ENCODE measurements around the gene ATP1A4. TPM values are rescaled to one million over a fixed set of nuclear protein-coding genes. Genes with fewer than 3 reads are reported as not detected.

Gene ATP1A4
- total and polyA plus RNA-seq, 2 donors (not counting 1 experiment from before 2014, with no cell fraction given) = not detected

DNA sequence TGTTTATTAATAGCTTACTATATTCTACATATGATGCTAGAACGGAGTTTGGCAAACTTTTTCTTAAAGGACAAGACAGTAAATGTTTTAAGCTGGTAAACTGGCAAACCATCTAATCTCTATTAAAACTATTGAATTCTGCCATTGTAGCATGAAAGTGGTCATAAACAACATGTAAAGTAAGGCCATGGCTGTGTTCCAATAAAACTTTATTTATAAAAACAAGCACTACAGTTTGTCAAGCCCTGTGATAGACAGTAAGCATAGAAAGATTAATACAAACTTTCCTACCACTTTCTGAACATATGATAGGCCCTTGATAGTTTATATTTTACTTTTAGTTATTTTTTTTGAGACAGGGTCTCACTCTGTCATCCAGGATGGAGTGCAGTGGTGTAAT is 76.2 kb downstream of the ATP1A4 start:
- Histone ChIP-seq H4K20me1 (ENCODE audit: control insufficient read depth, extremely low read depth, insufficient read depth, low read length) (no peaks in the 10 kb centered on the region), H3K4me3 (replicated peaks in 1 of 4; ENCODE audit: control extremely low read depth in 1 of 4, insufficient read depth in 1 of 4, low read depth in 3 of 4, low read length in 4 of 4) (no peak overlapping the region), H3K4me1 (ENCODE audit: control insufficient read depth, extremely low read depth, insufficient read depth, low read length) (no peaks in the 10 kb centered on the region), H3K36me3 (ENCODE audit: control insufficient read depth, insufficient read depth, low read length) (peaks cover 18% of the 10 kb centered on the region), H3K9ac (ENCODE audit: insufficient read depth, low read length) (no peak overlapping the region), H3K9me3 (ENCODE audit: control insufficient read depth, insufficient read depth, low read depth, low read length) (no peaks in the 10 kb centered on the region), H2AFZ (ENCODE audit: low read length) (no peak overlapping the region), H3K27me3 (ENCODE audit: control insufficient read depth, insufficient read depth, low read length) (no peaks in the 10 kb centered on the region), H3K79me2 (ENCODE audit: control insufficient read depth, insufficient read depth, low read length) (no peaks in the 10 kb centered on the region), H3K27ac (ENCODE audit: insufficient read depth, low read length) (no peak overlapping the region), H3K4me2 (ENCODE audit: extremely low read depth, insufficient read depth, low read length) (no peak overlapping the region)
- DNase-seq (ENCODE audit: low read depth in 2 of 2) = no peak
- TF ChIP-seq, protein P1, sequence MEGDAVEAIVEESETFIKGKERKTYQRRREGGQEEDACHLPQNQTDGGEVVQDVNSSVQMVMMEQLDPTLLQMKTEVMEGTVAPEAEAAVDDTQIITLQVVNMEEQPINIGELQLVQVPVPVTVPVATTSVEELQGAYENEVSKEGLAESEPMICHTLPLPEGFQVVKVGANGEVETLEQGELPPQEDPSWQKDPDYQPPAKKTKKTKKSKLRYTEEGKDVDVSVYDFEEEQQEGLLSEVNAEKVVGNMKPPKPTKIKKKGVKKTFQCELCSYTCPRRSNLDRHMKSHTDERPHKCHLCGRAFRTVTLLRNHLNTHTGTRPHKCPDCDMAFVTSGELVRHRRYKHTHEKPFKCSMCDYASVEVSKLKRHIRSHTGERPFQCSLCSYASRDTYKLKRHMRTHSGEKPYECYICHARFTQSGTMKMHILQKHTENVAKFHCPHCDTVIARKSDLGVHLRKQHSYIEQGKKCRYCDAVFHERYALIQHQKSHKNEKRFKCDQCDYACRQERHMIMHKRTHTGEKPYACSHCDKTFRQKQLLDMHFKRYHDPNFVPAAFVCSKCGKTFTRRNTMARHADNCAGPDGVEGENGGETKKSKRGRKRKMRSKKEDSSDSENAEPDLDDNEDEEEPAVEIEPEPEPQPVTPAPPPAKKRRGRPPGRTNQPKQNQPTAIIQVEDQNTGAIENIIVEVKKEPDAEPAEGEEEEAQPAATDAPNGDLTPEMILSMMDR (conservative IDR thresholded peaks at IDR 0.05 in 1 of 2, IDR thresholded peaks at IDR 0.05 in 1 of 2; ENCODE audit: low read depth in 1 of 2, low read length in 2 of 2) = no peak
- TF ChIP-seq EZH2 (IDR thresholded peaks at IDR 0.05; ENCODE audit: low read length, missing control alignments) = no peak

DNA sequence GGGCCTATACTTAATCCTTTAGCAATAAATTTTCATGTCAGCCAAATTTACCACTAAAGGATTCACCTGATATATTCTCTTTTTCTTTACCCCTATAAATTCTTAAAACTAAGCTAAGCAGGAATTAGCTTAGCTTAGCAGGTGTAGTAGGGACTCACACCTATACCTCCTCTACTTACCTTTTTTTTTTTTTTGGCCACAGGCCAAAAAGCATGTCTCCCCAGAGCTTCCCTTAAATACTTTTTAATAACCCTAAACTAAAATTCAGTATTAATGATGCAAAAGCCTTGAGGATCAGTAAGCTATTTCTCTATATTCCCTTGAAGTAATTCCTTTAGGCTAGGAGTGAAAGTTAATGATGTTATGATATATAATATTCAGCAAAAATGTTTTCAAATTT is 77.0 kb downstream of the ATP1A4 start:
- no peak overlapping the region for H2AFZ ChIP-seq (ENCODE audit: low read length)
- H3K4me1 ChIP-seq (ENCODE audit: control insufficient read depth, extremely low read depth, insufficient read depth, low read length) = no peaks in the 10 kb centered on the region
- no peak overlapping the region for H3K4me3 ChIP-seq (replicated peaks in 1 of 4; ENCODE audit: control extremely low read depth in 1 of 4, insufficient read depth in 1 of 4, low read depth in 3 of 4, low read length in 4 of 4)
- H3K27me3 ChIP-seq (ENCODE audit: control insufficient read depth, insufficient read depth, low read length) = no peaks in the 10 kb centered on the region
- H4K20me1 ChIP-seq (ENCODE audit: control insufficient read depth, extremely low read depth, insufficient read depth, low read length) = no peaks in the 10 kb centered on the region
- peaks cover 18% of the 10 kb centered on the region for H3K36me3 ChIP-seq (ENCODE audit: control insufficient read depth, insufficient read depth, low read length)
- no peak overlapping the region for H3K9ac ChIP-seq (ENCODE audit: insufficient read depth, low read length)
- no peak overlapping the region for H3K27ac ChIP-seq (ENCODE audit: insufficient read depth, low read length)
- no peak overlapping the region for H3K4me2 ChIP-seq (ENCODE audit: extremely low read depth, insufficient read depth, low read length)
- H3K9me3 ChIP-seq (ENCODE audit: control insufficient read depth, insufficient read depth, low read depth, low read length) = no peaks in the 10 kb centered on the region
- H3K79me2 ChIP-seq (ENCODE audit: control insufficient read depth, insufficient read depth, low read length) = no peaks in the 10 kb centered on the region
- no peak for TF ChIP-seq EZH2 (IDR thresholded peaks at IDR 0.05; ENCODE audit: low read length, missing control alignments)
- TF ChIP-seq, protein P1 (conservative IDR thresholded peaks at IDR 0.05 in 1 of 2, IDR thresholded peaks at IDR 0.05 in 1 of 2; ENCODE audit: low read depth in 1 of 2, low read length in 2 of 2) = no peak
- DNase-seq (ENCODE audit: low read depth in 2 of 2) = no peak

DNA sequence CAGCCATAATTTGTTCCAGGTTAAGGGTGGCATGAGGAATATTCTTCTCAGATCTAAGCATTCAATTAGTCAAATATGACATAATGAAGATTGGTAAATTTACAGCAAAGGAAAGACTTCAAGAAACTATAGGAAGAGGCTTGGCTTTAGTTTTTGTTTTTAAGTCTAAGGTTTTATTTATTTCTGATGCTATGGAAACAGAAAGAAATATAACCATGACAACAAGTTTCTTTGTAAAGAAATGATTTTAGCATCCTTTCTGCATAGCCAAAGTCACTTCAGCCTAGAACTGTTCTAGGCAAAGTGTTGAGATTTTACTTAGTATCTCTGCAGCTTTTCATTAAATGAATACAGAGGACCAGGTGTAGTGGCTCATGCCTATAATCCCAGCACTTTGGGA is 81.5 kb downstream of the ATP1A4 start:
- Histone ChIP-seq H3K4me3 (replicated peaks in 1 of 4; ENCODE audit: control extremely low read depth in 1 of 4, insufficient read depth in 1 of 4, low read depth in 3 of 4, low read length in 4 of 4) (no peak overlapping the region), H3K36me3 (ENCODE audit: control insufficient read depth, insufficient read depth, low read length) (peaks cover 10% of the 10 kb centered on the region), H3K27me3 (ENCODE audit: control insufficient read depth, insufficient read depth, low read length) (no peaks in the 10 kb centered on the region), H3K27ac (ENCODE audit: insufficient read depth, low read length) (no peak overlapping the region), H3K4me2 (ENCODE audit: extremely low read depth, insufficient read depth, low read length) (no peak overlapping the region), H4K20me1 (ENCODE audit: control insufficient read depth, extremely low read depth, insufficient read depth, low read length) (no peaks in the 10 kb centered on the region), H2AFZ (ENCODE audit: low read length) (no peak overlapping the region), H3K79me2 (ENCODE audit: control insufficient read depth, insufficient read depth, low read length) (no peaks in the 10 kb centered on the region), H3K9ac (ENCODE audit: insufficient read depth, low read length) (no peak overlapping the region), H3K4me1 (ENCODE audit: control insufficient read depth, extremely low read depth, insufficient read depth, low read length) (no peaks in the 10 kb centered on the region), H3K9me3 (ENCODE audit: control insufficient read depth, insufficient read depth, low read depth, low read length) (no peaks in the 10 kb centered on the region)
- TF ChIP-seq, protein P1 (conservative IDR thresholded peaks at IDR 0.05 in 1 of 2, IDR thresholded peaks at IDR 0.05 in 1 of 2; ENCODE audit: low read depth in 1 of 2, low read length in 2 of 2) = no peak
- no peak for TF ChIP-seq EZH2 (IDR thresholded peaks at IDR 0.05; ENCODE audit: low read length, missing control alignments)
- DNase-seq (ENCODE audit: low read depth in 2 of 2) = no peak

Other genes with a start within 250 kb of the ATP1A4 start
- gene TAGLN2, start 226.1 kb upstream of the ATP1A4 start, total RNA-seq = 220 and 300 TPM in 2 replicates
- 718 and 768 TPM in 2 replicates for gene TAGLN2, start 226.1 kb upstream of the ATP1A4 start, polyA plus RNA-seq
- gene IGSF9, start 206.0 kb upstream of the ATP1A4 start, total RNA-seq = under 0.01 TPM in 2 replicates
- not detected in 2 replicates for gene IGSF9, start 206.0 kb upstream of the ATP1A4 start, polyA plus RNA-seq
- not detected in 2 replicates for gene SLAMF9, start 197.4 kb upstream of the ATP1A4 start, total RNA-seq
- gene SLAMF9, start 197.4 kb upstream of the ATP1A4 start, polyA plus RNA-seq = not detected in 2 replicates
- gene PIGM, start 119.6 kb upstream of the ATP1A4 start, total RNA-seq = 4.1 and 4.5 TPM in 2 replicates
- 6.4 and 6.7 TPM in 2 replicates for gene PIGM, start 119.6 kb upstream of the ATP1A4 start, polyA plus RNA-seq
- gene KCNJ10, start 81.4 kb upstream of the ATP1A4 start, total RNA-seq = not detected in 2 replicates
- gene KCNJ10, start 81.4 kb upstream of the ATP1A4 start, polyA plus RNA-seq = not detected in 2 replicates
- under 0.01 TPM in 2 replicates for gene KCNJ9, start 70.1 kb upstream of the ATP1A4 start, total RNA-seq
- not detected in 2 replicates for gene KCNJ9, start 70.1 kb upstream of the ATP1A4 start, polyA plus RNA-seq
- gene IGSF8, start 53.0 kb upstream of the ATP1A4 start, total RNA-seq = 24.4 and 27.7 TPM in 2 replicates
- 6.2 and 6.5 TPM in 2 replicates for gene IGSF8, start 53.0 kb upstream of the ATP1A4 start, polyA plus RNA-seq
- gene ATP1A2, start 35.8 kb upstream of the ATP1A4 start, total RNA-seq = 1.8 and 32.9 TPM in 2 replicates
- gene ATP1A2, start 35.8 kb upstream of the ATP1A4 start, polyA plus RNA-seq = 0.01 and 0.44 TPM in 2 replicates
- 0.17 and 0.26 TPM in 2 replicates for gene CASQ1, start 39.0 kb downstream of the ATP1A4 start, total RNA-seq
- gene CASQ1, start 39.0 kb downstream of the ATP1A4 start, polyA plus RNA-seq = 0.15 TPM in 1 of 2 replicates, not detected in the other
- gene PEA15, start 53.8 kb downstream of the ATP1A4 start, total RNA-seq = 84.7 and 108 TPM in 2 replicates
- gene PEA15, start 53.8 kb downstream of the ATP1A4 start, polyA plus RNA-seq = 816 and 871 TPM in 2 replicates
- 66.3 and 89.8 TPM in 2 replicates for gene DCAF8, start 110.9 kb downstream of the ATP1A4 start, total RNA-seq
- 72.6 and 75.4 TPM in 2 replicates for gene DCAF8, start 110.9 kb downstream of the ATP1A4 start, polyA plus RNA-seq
- gene PEX19, start 133.5 kb downstream of the ATP1A4 start, total RNA-seq = 43.7 and 72.8 TPM in 2 replicates
- 77.4 and 78.4 TPM in 2 replicates for gene PEX19, start 133.5 kb downstream of the ATP1A4 start, polyA plus RNA-seq
- 284 and 316 TPM in 2 replicates for gene COPA, start 191.6 kb downstream of the ATP1A4 start, total RNA-seq
- 259 and 276 TPM in 2 replicates for gene COPA, start 191.6 kb downstream of the ATP1A4 start, polyA plus RNA-seq
- 61.9 and 97.1 TPM in 2 replicates for gene NCSTN, start 191.8 kb downstream of the ATP1A4 start, total RNA-seq
- gene NCSTN, start 191.8 kb downstream of the ATP1A4 start, polyA plus RNA-seq = 188 and 207 TPM in 2 replicates
- gene NHLH1, start 215.5 kb downstream of the ATP1A4 start, total RNA-seq = not detected in 2 replicates
- gene NHLH1, start 215.5 kb downstream of the ATP1A4 start, polyA plus RNA-seq = 0.05 and 0.14 TPM in 2 replicates
- under 0.01 TPM in 1 of 2 replicates, not detected in the other for gene VANGL2, start 249.0 kb downstream of the ATP1A4 start, total RNA-seq
- gene VANGL2, start 249.0 kb downstream of the ATP1A4 start, polyA plus RNA-seq = 0.01 and 0.02 TPM in 2 replicates

Data from fibroblast of lung (primary cell).